Stimulated activated CD4-positive, alpha-beta T cell treated with anti-CD3 and anti-CD28 coated beads, Interleukin-12 subunit alpha, Interleukin-12 subunit beta, amount 100 ng/mL, for 24 hours (primary cell): ENCODE results near the gene ADTRP.

Experiments used
- DNase-seq, 2 experiments: peaks; one replicate each; pipeline ENCODE4 v3.0.0-alpha.2; 2020; ENCODE audit warnings: low read depth in 2 of 2

ADTRP gene

GRCh38 chr6:11778648-11779328 lies at the start of gene ADTRP:
TSS of gene ADTRP (minus strand) at chr6:11778803. CDS start at chr6:11778759, 44 bp downstream.
- DNase-seq = no peak

GRCh38 chr6:11826779-11827178 lies 48.2 kb upstream of the ADTRP start:
- DNase-seq = no peak

- no peak for DNase-seq
Measured at GRCh38 chr6:11824986-11825385, 46.4 kb upstream of the ADTRP start.

- DNase-seq = no peak
Measured at GRCh38 chr6:11822346-11822745, 43.7 kb upstream of the ADTRP start.

DNA sequence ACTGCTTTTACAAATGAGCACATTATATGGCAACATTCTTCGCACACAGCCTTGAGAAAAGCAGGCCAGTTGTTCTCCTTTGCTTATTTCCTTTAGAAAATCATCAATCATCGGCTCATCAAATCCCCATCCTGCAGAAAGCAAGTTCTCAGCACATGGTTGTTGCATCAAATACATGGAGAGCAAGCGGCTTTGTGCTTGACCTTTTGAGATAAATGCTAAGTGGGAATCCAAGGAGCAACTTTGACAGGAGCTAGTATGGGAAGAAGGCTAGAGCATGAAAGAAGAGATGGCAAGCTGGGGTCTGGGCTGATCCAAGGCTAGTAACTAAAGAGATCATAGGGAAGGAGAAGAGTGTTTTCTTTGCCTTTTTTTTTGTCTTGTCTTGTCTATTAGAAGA lies 43.2 kb upstream of the ADTRP start:
- no peak for DNase-seq

DNA sequence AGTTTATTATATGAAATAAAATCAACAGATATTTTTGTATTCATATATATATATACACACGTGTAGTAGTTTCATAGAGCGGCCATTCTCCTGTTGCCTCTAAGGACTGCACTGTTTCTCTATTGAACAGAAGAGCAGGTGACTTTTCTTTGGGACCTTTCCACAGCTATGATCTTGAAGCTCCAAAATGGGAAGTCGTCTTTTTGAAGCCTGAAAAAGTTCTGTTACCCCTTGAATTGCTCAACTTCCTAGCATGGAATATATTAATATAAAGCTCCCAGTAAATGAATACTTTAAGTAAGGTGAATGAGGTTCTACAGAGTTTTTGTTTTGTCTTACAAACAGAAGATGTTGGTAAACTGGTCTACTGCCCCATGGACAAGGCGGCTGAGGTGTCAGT lies 42.2 kb upstream of the ADTRP start:
- no peak for DNase-seq

- DNase-seq = no peak
Measured at GRCh38 chr6:11819486-11819885, 40.9 kb upstream of the ADTRP start.

DNA sequence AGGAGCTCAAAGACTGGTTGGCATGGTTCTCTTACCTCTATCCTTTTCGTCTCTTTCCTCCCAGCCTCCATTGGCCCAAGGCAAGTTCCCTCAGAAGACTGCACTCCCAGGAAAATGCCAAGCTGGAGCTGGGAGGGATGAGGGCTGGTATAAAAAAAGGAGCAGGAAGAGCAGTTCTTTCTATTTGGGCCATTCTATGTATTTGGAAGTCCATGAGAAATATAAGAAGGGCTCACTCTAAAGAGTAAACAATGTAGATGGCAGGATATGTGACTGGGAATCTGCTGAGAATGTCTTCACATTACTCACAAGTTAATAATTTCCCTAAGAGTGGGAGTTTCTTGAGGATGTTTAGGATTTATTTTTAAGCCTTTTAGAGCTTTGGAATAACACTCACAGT lies 36.6 kb upstream of the ADTRP start:
- no peak for DNase-seq

- no peak for DNase-seq
Measured at GRCh38 chr6:11814819-11815218, 36.2 kb upstream of the ADTRP start.

DNA sequence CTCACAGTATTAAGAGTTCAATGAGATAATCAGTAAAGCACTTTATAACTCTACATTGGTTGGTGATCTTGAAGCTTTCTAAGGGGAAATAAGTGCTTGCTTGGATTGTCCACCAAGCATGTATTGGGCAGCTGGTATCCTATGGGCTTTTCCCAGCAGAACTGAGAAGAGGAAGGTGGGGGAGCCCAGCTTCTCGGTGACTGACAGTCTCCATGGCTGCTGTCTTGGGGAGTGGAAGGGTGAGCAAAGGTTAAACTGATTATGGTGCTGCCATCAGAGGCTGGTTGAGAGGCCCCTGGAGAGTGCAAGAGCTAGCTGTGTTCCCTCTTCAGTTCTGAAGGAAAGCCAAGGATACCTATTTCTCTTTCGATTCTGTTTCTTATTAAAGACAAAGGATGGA lies 35.5 kb upstream of the ADTRP start:
- DNase-seq = no peak

DNA sequence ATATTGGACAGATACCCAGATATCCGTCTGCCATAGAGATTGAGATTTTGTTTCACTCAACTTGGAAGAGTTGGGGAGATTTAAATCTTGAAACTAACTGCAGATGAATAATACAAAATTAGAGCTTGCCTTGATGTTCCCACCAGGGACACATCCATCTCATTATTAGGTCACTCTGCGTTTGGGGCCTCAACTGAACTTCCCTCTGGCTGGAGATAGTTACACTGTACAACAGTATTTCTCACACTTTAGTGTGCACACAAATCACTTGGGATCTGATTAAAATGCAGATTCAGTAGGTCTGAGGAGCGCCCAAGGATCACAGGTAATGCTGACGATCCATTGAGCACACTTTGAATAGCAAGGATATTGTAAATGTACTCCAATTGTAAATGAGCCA lies 35.0 kb upstream of the ADTRP start:
- no peak for DNase-seq

DNA sequence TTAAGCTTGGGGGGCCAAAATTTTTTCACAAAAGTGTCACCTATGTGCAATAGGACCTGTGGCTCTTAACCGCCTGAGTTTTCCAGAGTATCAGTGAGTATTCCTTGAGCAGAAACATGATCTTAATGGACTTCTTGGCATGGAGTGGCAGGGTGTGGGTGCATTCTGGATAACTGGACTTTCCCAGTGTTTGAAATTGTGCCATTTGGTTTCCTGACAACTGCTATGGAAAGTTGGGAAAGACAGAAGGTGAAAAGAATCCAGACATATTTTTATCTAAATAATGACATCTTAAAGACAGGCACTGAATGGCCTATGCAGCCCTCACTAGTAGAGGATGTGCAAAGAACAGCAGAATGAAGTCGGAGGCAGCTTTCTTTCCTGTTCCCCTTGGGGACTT lies 34.3 kb upstream of the ADTRP start:
- no peak for DNase-seq

DNA sequence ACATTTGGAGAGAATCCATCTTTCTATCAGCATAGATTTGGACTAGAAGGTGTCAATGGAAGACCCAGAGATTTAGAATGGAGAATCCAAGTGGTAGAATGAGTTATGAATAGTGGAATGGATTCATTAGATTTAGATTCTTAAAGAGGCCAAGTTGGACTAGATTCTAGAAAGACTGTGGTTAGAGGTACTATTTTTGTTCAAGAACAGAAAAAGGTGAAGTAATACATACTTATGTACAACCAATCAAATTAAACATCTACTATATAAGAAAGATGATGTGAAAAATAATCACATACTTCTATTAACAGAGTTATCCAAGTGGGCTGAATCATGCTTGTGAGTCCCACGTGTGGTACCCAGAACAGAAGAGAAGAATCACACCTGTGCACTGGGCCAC lies 33.8 kb upstream of the ADTRP start:
- no peak for DNase-seq

DNA sequence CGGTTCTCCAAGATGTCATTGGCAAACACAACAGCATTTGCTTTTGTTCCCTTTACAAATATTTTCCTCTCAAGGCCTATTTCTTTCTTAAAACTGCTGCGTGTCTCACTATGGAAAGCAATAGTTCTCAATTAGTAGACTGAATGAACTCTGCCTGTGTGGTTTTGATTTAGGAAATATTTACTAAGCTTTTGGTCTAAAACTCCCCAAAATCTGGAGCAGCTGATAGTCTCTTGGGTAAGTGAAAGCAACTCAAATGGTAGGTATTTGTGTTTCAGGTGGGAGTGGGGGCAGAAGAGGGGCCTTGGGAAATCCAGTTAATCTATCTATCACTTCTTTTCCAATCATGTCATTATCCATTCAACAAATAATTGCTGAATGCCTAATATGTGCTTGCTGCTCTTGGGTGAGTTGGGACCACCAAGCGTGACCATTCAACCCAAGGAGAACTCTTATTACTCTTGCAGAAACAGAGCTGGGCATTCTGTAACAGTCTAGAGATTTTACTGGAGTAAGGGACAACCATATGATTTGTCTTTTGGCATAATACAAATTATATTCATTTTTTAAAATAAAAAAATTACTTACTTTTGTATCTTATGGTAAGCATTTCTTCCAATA lies 33.2 kb upstream of the ADTRP start:
- no peak for DNase-seq

GRCh38 chr6:11810854-11811643 lies 32.4 kb upstream of the ADTRP start:
- no peak for DNase-seq

GRCh38 chr6:11810039-11810541 lies 31.5 kb upstream of the ADTRP start:
- no peak for DNase-seq

DNA sequence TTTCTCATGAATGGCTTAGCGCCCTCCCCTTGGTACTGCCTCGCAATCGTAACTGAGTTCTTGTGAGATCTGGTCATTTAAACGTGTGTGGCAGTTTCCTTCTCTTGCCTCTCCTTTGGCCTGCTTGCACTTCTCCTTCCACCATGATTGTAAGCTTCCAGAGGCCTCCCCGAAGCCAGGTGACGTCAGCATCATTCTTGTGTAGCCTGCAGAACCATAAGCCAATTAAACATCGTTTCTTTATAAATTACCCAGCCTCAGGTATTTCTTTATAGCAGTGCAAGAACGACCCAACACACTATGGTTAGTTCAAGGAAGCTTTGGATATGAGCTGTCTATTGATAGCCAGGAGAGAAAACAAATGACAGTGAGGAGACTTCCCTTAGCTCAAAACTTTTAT lies 29.5 kb upstream of the ADTRP start:
- no peak for DNase-seq

GRCh38 chr6:11806561-11807317 lies 28.1 kb upstream of the ADTRP start:
- DNase-seq = no peak

GRCh38 chr6:11805259-11806053 lies 26.9 kb upstream of the ADTRP start:
- no peak for DNase-seq

GRCh38 chr6:11804701-11805100 lies 26.1 kb upstream of the ADTRP start:
- DNase-seq = no peak

- no peak for DNase-seq
Measured at GRCh38 chr6:11804135-11804534, 25.5 kb upstream of the ADTRP start.
